ENCODE results near the gene PARD3.

DNA sequence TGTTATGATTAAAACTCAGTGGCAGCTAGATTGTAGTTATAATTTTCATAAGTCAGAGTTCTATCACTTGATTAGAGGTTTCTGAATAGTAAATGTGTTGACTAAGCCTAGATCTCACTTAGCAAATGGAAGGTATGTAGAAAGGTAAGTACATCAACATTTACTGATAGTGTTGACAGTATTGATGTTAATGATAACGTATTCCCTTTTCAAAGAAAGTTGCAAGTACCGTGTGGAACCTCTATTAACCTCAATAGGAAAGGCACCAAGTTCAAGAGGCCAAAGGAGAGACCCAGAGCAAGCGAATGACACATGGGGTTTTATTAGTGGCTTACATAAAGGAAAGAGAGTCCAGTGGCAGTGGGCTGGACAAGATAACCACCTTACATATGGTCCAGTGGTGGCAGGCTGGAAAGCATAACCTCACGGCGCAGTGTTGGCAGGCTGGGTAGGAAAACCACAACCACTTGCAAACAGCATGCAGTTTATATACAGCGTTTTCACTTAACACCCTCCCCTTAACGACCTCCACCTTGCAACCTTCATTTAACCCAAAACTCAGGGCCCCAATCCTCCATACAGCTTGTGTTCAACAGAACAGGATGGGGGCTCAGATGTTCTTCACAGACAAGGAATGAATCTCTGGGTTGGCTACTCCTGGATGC, 611.0 kb downstream of the PARD3 start:
- no peak for TF ChIP-seq EZH2phosphoT487 (IDR thresholded peaks at IDR 0.05; ENCODE audit: borderline replicate concordance, low read length)
- no peak for TF ChIP-seq EZH2 (IDR thresholded peaks at IDR 0.05; ENCODE audit: low read length, unreplicated experiment)
